GM18909 (cell line): ENCODE measurements around the gene PLSCR3.
"Not testable (repeated sequence)": the region's sequence is repeated elsewhere in the genome, so short reads cannot be mapped to it uniquely, and the experiment has no call there.

Experiments used
- ATAC-seq: cut with Tn5 transposase; IDR thresholded peaks from one replicate; pipeline ENCODE4 v1.9.1; 2021; ENCODE audit warnings: mild to moderate bottlenecking; ENCODE audit not compliant: unreplicated experiment, poor library complexity

PLSCR3 gene

GRCh38 chr17:7383742-7384488 is 10.4 kb downstream of the PLSCR3 start:
- ATAC-seq: no peak

GRCh38 chr17:7383371-7383741 is 11.0 kb downstream of the PLSCR3 start:
- ATAC-seq: no peak

- ATAC-seq: no peak
Measured at GRCh38 chr17:7382901-7383300, 11.4 kb downstream of the PLSCR3 start.

GRCh38 chr17:7380855-7381683 is 13.3 kb downstream of the PLSCR3 start, which contains the start of gene TNK1:
Gene TNK1, plus strand, starts transcription at chr17:7381089. Its CDS starts 1,838 bp downstream, at chr17:7382927.
- no peak for ATAC-seq

- no peak for ATAC-seq
Measured at GRCh38 chr17:7380321-7380720, 14.0 kb downstream of the PLSCR3 start.

GRCh38 chr17:7379134-7379533 is 15.2 kb downstream of the PLSCR3 start:
- ATAC-seq: no peak

- no peak for ATAC-seq
Measured at GRCh38 chr17:7374353-7374752, 20.0 kb downstream of the PLSCR3 start.

GRCh38 chr17:7370853-7371252 is 23.5 kb downstream of the PLSCR3 start:
- no peak for ATAC-seq

GRCh38 chr17:7369825-7370224 is 24.5 kb downstream of the PLSCR3 start:
- no peak for ATAC-seq

- not testable (repeated sequence) for ATAC-seq
Measured at GRCh38 chr17:7368599-7368994, 25.7 kb downstream of the PLSCR3 start.

GRCh38 chr17:7367918-7368598 is 26.3 kb downstream of the PLSCR3 start:
- ATAC-seq: no peak

GRCh38 chr17:7367083-7367482 is 27.2 kb downstream of the PLSCR3 start:
- no peak for ATAC-seq

- ATAC-seq: not testable (repeated sequence)
Measured at GRCh38 chr17:7365963-7366362, 28.4 kb downstream of the PLSCR3 start.

GRCh38 chr17:7363311-7363710 is 31.0 kb downstream of the PLSCR3 start:
- ATAC-seq: no peak

- ATAC-seq: no peak
Measured at GRCh38 chr17:7361906-7362305, 32.4 kb downstream of the PLSCR3 start.

- no peak for ATAC-seq
Measured at GRCh38 chr17:7357381-7357780, 36.9 kb downstream of the PLSCR3 start.

- ATAC-seq: no peak
Measured at GRCh38 chr17:7356756-7357155, 37.6 kb downstream of the PLSCR3 start.

- no peak for ATAC-seq
Measured at GRCh38 chr17:7356072-7356549, 38.2 kb downstream of the PLSCR3 start.

- no peak for ATAC-seq
Measured at GRCh38 chr17:7355573-7355972, 38.8 kb downstream of the PLSCR3 start.

- no peak for ATAC-seq
Measured at GRCh38 chr17:7355053-7355452, 39.3 kb downstream of the PLSCR3 start, which contains the start of gene TMEM95. Gene TMEM95, plus strand, starts transcription at chr17:7355156. Its CDS starts 49 bp downstream, at chr17:7355205.
